Breast epithelium (tissue), 4 donors: Measurements from ENCODE around the gene ITPKB. TPM values are rescaled to one million over a fixed set of nuclear protein-coding genes. Genes with fewer than 3 reads are reported as not detected.
A peak's percentile ranks its signal among the peaks of the same experiment; 100 is the strongest.

ENCODE experiments used
- DNase-seq, 2 donors: peaks; one replicate each; pipeline ENCODE4 v3.0.0-alpha.2; 2019; ENCODE audit warnings: low spot score in 2 of 2
- H3K27ac ChIP-seq, 2 donors: fragments of 200-600 bp; sonication (generic) in 1 of 2; one replicate each; pipeline ENCODE4 v1.5.1; 2016 to 2019; ENCODE audit warnings: mild to moderate bottlenecking in 1 of 2
- H3K27me3 ChIP-seq, 2 donors: fragments of 200-600 bp; sonication (generic) in 1 of 2; one replicate each; pipeline versions ENCODE4 v1.5.1 to v1.6.0; 2017 to 2019; ENCODE audit warnings: control low read depth in 1 of 2, mild to moderate bottlenecking in 1 of 2
- H3K36me3 ChIP-seq: fragments of 200-600 bp; one replicate; pipeline ENCODE4 v1.5.1; 2019
- H3K4me1 ChIP-seq, 2 donors: fragments of 200-600 bp; sonication (generic); one replicate each; pipeline ENCODE4 v1.5.1; 2016 to 2019; ENCODE audit warnings: control low read depth in 1 of 2
- H3K4me3 ChIP-seq, 3 donors: fragments of 200-600 bp; sonication (generic); 1 replicate in 2 of 3; 2 replicates in 1 of 3; pipeline ENCODE4 v1.5.1; 2016 to 2019; ENCODE audit warnings: mild to moderate bottlenecking in 3 of 3, moderate library complexity in 2 of 3
- H3K9me3 ChIP-seq, 2 donors: fragments of 200-600 bp; sonication (generic) in 1 of 2; one replicate each; pipeline ENCODE4 v1.5.1; 2016 to 2019; ENCODE audit warnings: control low read depth in 1 of 2
- CTCF ChIP-seq, 3 donors: fragments of 450-650 bp; IDR thresholded peaks; one replicate each; pipeline ENCODE4 v1.5.1; 2016 to 2017; ENCODE audit warnings: antibody characterized with exemption in 3 of 3, mild to moderate bottlenecking in 3 of 3, moderate library complexity in 3 of 3
- POLR2A ChIP-seq: fragments of 450-650 bp; IDR thresholded peaks from one replicate; pipeline ENCODE4 v1.6.1; 2016; ENCODE audit warnings: antibody characterized with exemption, mild to moderate bottlenecking, moderate library complexity
- POLR2AphosphoS5 ChIP-seq, 3 donors: sonication (generic); formaldehyde crosslinking; IDR thresholded peaks; one replicate each; pipeline ENCODE4 v1.6.1; 2017; ENCODE audit warnings: antibody characterized with exemption in 3 of 3
- intact Hi-C: fragments of 100-400 bp; cut with DNase I; formaldehyde crosslinking; loops from one replicate; pipeline ENCODE4 v1.15.1; 2023; ENCODE audit warnings: low total_unique reads
- total RNA-seq, 3 donors: library from RNA; depleted of rRNA; stranded (reverse); fragments of >200 nt; gene quantifications; one replicate each; pipeline ENCODE4 v1.1.0, GENCODE V29; 2016

The ITPKB gene
- total RNA-seq, 3 donors from 2014 or later, result 24.0 to 37.6 (median 25.6) TPM

DNA sequence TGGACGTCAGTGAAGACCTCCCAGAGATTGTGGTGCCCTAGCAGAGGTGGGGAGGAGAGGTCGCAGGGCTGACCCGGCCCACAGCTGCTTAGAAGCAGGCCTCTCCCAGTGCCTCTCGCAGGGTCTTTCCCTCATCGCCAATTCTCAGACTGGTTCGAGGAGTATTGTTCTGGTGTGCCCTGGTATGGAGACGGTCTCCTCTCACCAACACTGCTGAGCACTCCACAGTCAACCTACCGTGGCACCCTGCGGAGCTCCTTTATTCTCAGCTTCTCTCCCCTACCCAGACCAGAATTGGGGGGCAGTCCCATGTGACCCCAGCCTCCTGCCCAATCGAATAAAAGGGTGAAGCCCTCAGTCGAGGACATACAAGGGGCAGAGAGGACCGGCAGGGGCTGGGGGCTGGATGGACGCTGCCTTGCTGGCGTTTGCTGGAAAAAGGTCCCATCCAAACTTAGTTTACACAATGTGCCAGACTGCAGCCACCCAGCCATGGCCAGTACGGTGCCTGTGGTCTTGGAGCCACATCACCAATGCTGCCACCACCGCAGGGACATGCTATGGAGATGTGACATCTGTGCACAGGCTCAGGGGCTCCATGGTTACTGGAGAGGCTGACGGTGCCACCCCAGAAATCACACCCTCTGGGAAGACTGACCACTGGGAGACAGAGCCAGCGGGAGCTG, 109.7 kb downstream of the ITPKB start:
- Histone ChIP-seq H3K36me3 (no peaks in the 10 kb centered on the region), H3K4me1 (peaks cover 0 to 4% of the 10 kb centered on the region in 2 donors), H3K27ac (no peak overlapping the region), H3K27me3 (no peaks in the 10 kb centered on the region), H3K4me3 (no peak overlapping the region), H3K9me3 (no peaks in the 10 kb centered on the region)
- no peak for DNase-seq
- TF ChIP-seq CTCF (IDR thresholded peaks at IDR 0.05) (no peak), POLR2A (no peak), POLR2AphosphoS5 (IDR thresholded peaks at IDR 0.05) (no peak)
- intact Hi-C loops, result no loop called here

DNA sequence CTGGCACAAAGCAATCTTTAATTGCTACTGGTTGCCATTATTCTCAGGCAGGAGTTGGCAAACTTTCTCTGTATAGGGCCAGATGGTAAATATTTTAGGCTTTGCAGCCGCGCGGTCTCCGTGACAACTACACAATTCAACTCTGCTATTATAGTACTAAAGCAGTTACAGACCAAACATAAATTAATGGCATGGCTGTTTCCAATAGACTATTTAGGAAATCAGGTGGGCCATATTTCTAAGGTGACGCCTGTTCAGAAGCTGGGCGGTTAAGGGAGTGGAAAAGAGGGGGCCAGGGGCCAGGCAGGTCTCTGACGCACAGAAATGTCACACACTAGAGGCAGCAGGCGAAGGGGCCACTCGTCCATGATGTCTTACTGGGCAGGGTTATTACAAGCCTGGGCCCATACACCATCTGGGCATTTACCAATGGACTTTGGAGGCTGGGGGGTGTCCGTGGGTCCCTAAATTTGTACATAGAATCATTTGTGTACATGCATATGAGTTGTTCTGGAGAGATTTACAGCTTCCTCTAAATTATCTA, 110.4 kb downstream of the ITPKB start:
- Histone ChIP-seq H3K9me3 (no peaks in the 10 kb centered on the region), H3K36me3 (no peaks in the 10 kb centered on the region), H3K4me3 (no peak overlapping the region), H3K4me1 (no peaks in the 10 kb centered on the region), H3K27ac (no peak overlapping the region), H3K27me3 (no peaks in the 10 kb centered on the region)
- no peak for DNase-seq
- intact Hi-C loops, result no loop called here
- TF ChIP-seq POLR2AphosphoS5 (IDR thresholded peaks at IDR 0.05) (no peak), POLR2A (no peak), CTCF (IDR thresholded peaks at IDR 0.05) (no peak)

DNA sequence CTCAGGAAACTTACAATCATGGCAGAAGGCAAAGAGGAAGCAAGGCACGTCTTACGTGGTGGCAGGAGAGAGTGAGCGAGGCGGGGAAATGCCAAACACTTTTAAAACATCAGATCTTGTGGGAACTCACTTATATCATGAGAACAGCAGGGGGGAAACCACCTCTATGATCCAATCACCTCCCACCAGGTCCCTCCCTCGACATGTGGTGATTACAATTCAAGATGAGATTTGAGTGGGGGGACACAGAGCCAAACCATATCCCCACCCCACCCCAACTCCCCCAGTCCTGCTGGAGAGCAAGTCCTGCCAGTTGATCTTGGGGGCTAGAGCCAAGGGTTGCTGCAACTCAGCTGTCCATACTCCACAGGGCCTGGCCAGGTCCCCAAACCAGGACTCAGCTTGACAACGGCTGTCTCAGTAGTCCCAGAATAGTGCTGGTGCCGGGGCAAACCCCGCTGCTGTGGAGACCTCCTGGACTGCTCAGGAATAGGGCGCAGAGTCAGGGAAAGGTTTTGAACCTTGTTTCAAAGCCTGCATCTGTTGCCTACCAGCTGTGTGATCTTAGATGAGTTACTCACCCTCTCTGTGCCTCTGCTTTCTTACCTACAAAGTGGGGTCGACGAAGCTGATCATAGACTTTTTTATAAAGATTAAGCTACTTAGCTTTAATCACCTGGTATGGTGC, 111.0 kb downstream of the ITPKB start:
- Histone ChIP-seq H3K27me3 (no peaks in the 10 kb centered on the region), H3K27ac (no peak overlapping the region), H3K4me1 (no peaks in the 10 kb centered on the region), H3K9me3 (no peaks in the 10 kb centered on the region), H3K36me3 (no peaks in the 10 kb centered on the region), H3K4me3 (no peak overlapping the region)
- intact Hi-C loops, result no loop called here
- TF ChIP-seq CTCF (IDR thresholded peaks at IDR 0.05) (no peak), POLR2A (no peak), POLR2AphosphoS5 (IDR thresholded peaks at IDR 0.05) (no peak)
- DNase-seq, result peak in 1 of 2 donors; percentile 6

- intact Hi-C loops, result no loop called here
- Histone ChIP-seq H3K4me3 (no peak overlapping the region), H3K36me3 (no peaks in the 10 kb centered on the region), H3K4me1 (no peaks in the 10 kb centered on the region), H3K27ac (peak overlapping the region in 1 of 2 donors; percentile 49), H3K9me3 (no peaks in the 10 kb centered on the region), H3K27me3 (no peaks in the 10 kb centered on the region)
- DNase-seq, result no peak
- no peak for TF ChIP-seq CTCF (IDR thresholded peaks at IDR 0.05)
- TF ChIP-seq POLR2AphosphoS5 (IDR thresholded peaks at IDR 0.05), result no peak
- no peak for TF ChIP-seq POLR2A
Observed at GRCh38 chr1:226627050-226627755, 111.9 kb downstream of the ITPKB start.
